Activated naive CD4-positive, alpha-beta T cell treated with anti-CD3 and anti-CD28 coated beads for 36 hours (primary cell): ENCODE measurements around the gene EEF1A2. TPM values are rescaled to one million over a fixed set of nuclear protein-coding genes. Genes with fewer than 3 reads are reported as not detected.

Source experiments
- CTCF ChIA-PET: fragments of 350-600 bp; sonication (Branson Sonifier 250); formaldehyde crosslinking; loops from one replicate; lab custom pipeline; 2021; ENCODE audit warnings: antibody characterized with exemption; lab: Charles Lee
- DNase-seq: peaks from one replicate; pipeline ENCODE4 v3.0.0-alpha.2; 2020
- H3K27ac Mint-ChIP-seq: one replicate; pipeline ENCODE4 v1.8.0; 2021; ENCODE audit warnings: mild to moderate bottlenecking, mixed read lengths
- H3K27me3 Mint-ChIP-seq: one replicate; pipeline ENCODE4 v1.8.0; 2021; ENCODE audit warnings: low read depth, mixed read lengths
- H3K36me3 Mint-ChIP-seq: one replicate; pipeline ENCODE4 v1.8.0; 2021; ENCODE audit warnings: low read depth, mixed read lengths
- H3K4me1 Mint-ChIP-seq: one replicate; pipeline ENCODE4 v1.8.0; 2021; ENCODE audit warnings: low read depth, mixed read lengths
- H3K4me3 Mint-ChIP-seq: one replicate; pipeline ENCODE4 v1.8.0; 2021; ENCODE audit warnings: mild to moderate bottlenecking, moderate library complexity, mixed read lengths
- H3K9me3 Mint-ChIP-seq: one replicate; pipeline ENCODE4 v1.8.0; 2021; ENCODE audit warnings: mixed read lengths
- intact Hi-C: fragments of 100-400 bp; cut with micrococcal nuclease; formaldehyde crosslinking; loops from one replicate; pipeline ENCODE4 v1.15.1; 2023
- total RNA-seq, 2 experiments: library from RNA; stranded (reverse); gene quantifications; one replicate each; pipeline ENCODE4 v1.2.3, GENCODE V29; 2021

The EEF1A2 gene
- total RNA-seq, 2 experiments from 2014 or later = 0.12 TPM; not detected in 1

GRCh38 chr20:63466250-63466825 is 32.5 kb downstream of the EEF1A2 start:
- CTCF ChIA-PET = no interaction called here
- H3K4me1 Mint-ChIP-seq = no peaks in the 10 kb centered on the region
- H3K36me3 Mint-ChIP-seq = no peaks in the 10 kb centered on the region
- intact Hi-C loops = no loop called here
- no peak for DNase-seq
- H3K9me3 Mint-ChIP-seq = no peaks in the 10 kb centered on the region
- H3K27ac Mint-ChIP-seq = no peak overlapping the region
- H3K27me3 Mint-ChIP-seq = peaks cover 31% of the 10 kb centered on the region
- H3K4me3 Mint-ChIP-seq = no peak overlapping the region

- DNase-seq = no peak
- Mint-ChIP-seq H3K36me3 (no peaks in the 10 kb centered on the region), H3K27me3 (peaks cover 29% of the 10 kb centered on the region), H3K9me3 (no peaks in the 10 kb centered on the region), H3K4me1 (no peaks in the 10 kb centered on the region), H3K27ac (no peak overlapping the region), H3K4me3 (no peak overlapping the region)
- intact Hi-C loops = no loop called here
- CTCF ChIA-PET = interaction anchor here (0.5 to 1.3 kb wide), 2 partner anchors 10 to 83 kb away, joined by 3 to 5 read pairs; no protein-coding TSS in a partner anchor
Observed at GRCh38 chr20:63465380-63466249, 33.3 kb downstream of the EEF1A2 start.

GRCh38 chr20:63464289-63464635 is 34.6 kb downstream of the EEF1A2 start:
- no peak overlapping the region for H3K27ac Mint-ChIP-seq
- H3K27me3 Mint-ChIP-seq = peaks cover 26% of the 10 kb centered on the region
- DNase-seq = no peak
- no peak overlapping the region for H3K4me3 Mint-ChIP-seq
- no peaks in the 10 kb centered on the region for H3K36me3 Mint-ChIP-seq
- intact Hi-C loops = no loop called here
- CTCF ChIA-PET = no interaction called here
- no peaks in the 10 kb centered on the region for H3K4me1 Mint-ChIP-seq
- no peaks in the 10 kb centered on the region for H3K9me3 Mint-ChIP-seq

GRCh38 chr20:63463400-63464288 is 35.2 kb downstream of the EEF1A2 start:
- Mint-ChIP-seq H3K27me3 (peaks cover 26% of the 10 kb centered on the region), H3K36me3 (no peaks in the 10 kb centered on the region), H3K9me3 (no peaks in the 10 kb centered on the region), H3K4me1 (no peaks in the 10 kb centered on the region), H3K27ac (no peak overlapping the region), H3K4me3 (no peak overlapping the region)
- CTCF ChIA-PET = interaction anchor here (0.9 kb wide), 1 partner anchor 33 kb away, joined by 3 read pairs; no protein-coding TSS in a partner anchor
- intact Hi-C loops = no loop called here
- DNase-seq = no peak

DNA sequence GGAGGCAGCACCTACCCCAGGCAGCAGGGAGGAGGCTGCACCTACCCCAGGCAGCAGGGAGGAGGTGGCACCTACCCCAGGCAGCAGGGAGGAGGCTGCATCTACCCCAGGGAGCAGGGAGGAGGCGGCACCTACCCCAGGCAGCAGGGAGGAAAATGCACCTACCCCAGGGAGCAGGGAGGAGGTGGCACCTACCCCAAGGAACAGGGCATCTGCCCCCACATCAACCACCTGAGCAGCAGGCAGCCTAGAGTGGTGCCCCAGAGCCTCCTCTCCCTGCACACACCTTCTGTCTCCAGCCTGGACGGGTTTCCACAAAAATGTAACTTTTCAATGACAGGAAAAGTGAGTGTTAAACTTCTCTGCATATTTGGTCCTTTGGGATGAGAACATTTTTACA is 36.6 kb downstream of the EEF1A2 start:
- Mint-ChIP-seq H3K27me3 (peaks cover 26% of the 10 kb centered on the region), H3K27ac (no peak overlapping the region), H3K9me3 (no peaks in the 10 kb centered on the region), H3K36me3 (no peaks in the 10 kb centered on the region), H3K4me3 (no peak overlapping the region), H3K4me1 (no peaks in the 10 kb centered on the region)
- intact Hi-C loops = no loop called here
- CTCF ChIA-PET = no interaction called here
- DNase-seq = no peak

DNA sequence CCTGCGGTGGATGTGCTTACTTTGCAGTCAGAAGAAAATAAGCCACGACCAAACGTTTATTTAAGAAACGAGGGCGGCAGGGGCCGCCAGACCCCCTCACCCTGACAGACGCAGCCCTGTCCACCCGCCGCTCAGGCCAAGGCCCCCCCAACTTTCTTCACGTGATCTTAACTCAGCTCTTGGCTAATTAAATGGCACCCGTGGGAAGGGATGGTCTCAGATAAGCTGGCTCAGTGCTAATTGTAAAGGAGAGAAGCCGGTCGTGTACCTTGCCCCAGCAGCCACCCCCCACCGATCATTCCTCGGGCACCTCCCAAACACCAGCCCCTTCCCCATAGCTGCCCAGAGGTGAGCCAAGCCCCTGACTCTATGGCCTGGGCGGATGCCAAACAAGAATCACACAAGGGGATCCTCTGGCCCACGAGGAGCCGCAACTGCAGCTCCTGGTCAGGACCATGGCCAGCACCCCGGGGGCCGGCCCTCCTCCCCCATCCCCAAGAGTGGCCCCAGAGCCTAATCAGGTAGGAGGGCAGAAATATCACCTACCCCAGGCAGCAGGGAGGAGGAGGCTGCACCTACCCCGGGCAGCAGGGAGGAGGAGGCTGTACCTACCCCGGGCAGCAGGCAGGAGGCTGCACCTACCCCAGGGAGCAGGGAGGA is 37.6 kb downstream of the EEF1A2 start:
- no peak for DNase-seq
- Mint-ChIP-seq H3K9me3 (no peaks in the 10 kb centered on the region), H3K27ac (no peak overlapping the region), H3K36me3 (no peaks in the 10 kb centered on the region), H3K4me3 (no peak overlapping the region), H3K4me1 (no peaks in the 10 kb centered on the region), H3K27me3 (peaks cover 26% of the 10 kb centered on the region)
- CTCF ChIA-PET = no interaction called here
- intact Hi-C loops = no loop called here

DNA sequence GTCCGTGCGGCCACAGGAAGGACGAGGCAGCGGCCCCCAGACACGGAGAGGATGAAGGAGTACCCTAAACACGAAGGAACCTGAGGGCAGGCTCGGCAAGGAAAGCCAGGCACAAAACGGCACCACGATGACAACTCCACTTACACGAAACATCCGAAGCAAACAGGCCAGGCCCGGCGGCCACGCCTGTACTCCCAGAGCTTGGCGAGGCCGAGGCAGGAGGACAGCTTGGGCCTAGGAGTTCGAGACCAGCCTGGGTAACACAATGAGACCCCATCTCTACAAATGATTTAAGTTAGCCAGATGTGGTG is 39.9 kb downstream of the EEF1A2 start:
- no peak overlapping the region for H3K27ac Mint-ChIP-seq
- H3K27me3 Mint-ChIP-seq = peaks cover 29% of the 10 kb centered on the region
- no peaks in the 10 kb centered on the region for H3K4me1 Mint-ChIP-seq
- H3K4me3 Mint-ChIP-seq = no peak overlapping the region
- CTCF ChIA-PET = no interaction called here
- intact Hi-C loops = no loop called here
- DNase-seq = no peak
- H3K36me3 Mint-ChIP-seq = no peaks in the 10 kb centered on the region
- H3K9me3 Mint-ChIP-seq = no peaks in the 10 kb centered on the region

DNA sequence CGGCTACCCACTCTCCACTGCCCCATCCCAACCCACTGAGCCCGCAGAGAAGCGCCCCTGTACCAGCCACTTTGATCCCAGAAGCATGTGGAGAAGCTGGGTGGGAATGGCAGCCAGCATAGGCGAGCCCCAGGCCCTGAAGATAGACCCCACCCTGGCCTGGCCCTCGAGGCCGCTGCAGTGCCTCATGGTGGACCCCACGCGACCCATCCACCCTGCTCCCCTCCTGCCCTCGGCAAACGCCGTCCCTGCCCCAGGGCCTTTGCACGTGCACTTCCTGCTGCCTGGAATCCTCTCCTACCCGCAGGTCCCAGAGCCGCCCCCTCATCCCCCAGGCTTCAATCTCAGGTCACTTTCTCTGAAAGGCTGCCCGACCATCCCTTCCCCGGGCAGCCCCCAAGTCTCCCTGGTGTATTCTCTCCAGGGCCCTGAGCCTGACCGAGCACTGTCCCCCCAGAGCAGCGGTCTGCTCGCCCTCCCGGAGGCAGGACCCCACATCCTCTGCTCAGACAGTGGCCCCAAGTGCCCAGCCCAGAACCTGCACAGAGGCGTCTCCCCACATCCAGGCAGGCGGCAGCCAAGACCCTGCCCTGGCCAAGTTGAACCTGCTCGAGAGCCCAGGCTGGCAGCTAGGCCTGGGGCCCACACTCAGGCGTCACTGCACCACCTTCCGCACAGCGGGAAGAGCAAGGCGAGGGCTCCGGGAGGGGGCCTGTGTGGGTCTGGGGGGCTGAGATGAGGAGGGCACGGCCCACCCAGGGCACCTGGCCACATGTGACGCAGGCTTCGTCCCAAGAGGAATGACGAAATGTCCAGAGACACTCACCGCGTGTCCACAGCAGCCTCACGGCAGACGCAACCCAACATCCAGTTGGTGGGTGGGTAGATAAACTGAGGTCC is 40.5 kb downstream of the EEF1A2 start:
- Mint-ChIP-seq H3K9me3 (no peaks in the 10 kb centered on the region), H3K4me1 (no peaks in the 10 kb centered on the region), H3K27ac (no peak overlapping the region), H3K27me3 (peaks cover 31% of the 10 kb centered on the region), H3K36me3 (no peaks in the 10 kb centered on the region), H3K4me3 (no peak overlapping the region)
- intact Hi-C loops = no loop called here
- CTCF ChIA-PET = no interaction called here
- DNase-seq = no peak

GRCh38 chr20:63457737-63458136 is 41.1 kb downstream of the EEF1A2 start:
- DNase-seq = no peak
- H3K9me3 Mint-ChIP-seq = no peaks in the 10 kb centered on the region
- intact Hi-C loops = no loop called here
- CTCF ChIA-PET = no interaction called here
- peaks cover 28% of the 10 kb centered on the region for H3K27me3 Mint-ChIP-seq
- H3K27ac Mint-ChIP-seq = no peak overlapping the region
- H3K4me3 Mint-ChIP-seq = no peak overlapping the region
- no peaks in the 10 kb centered on the region for H3K36me3 Mint-ChIP-seq
- H3K4me1 Mint-ChIP-seq = no peaks in the 10 kb centered on the region

DNA sequence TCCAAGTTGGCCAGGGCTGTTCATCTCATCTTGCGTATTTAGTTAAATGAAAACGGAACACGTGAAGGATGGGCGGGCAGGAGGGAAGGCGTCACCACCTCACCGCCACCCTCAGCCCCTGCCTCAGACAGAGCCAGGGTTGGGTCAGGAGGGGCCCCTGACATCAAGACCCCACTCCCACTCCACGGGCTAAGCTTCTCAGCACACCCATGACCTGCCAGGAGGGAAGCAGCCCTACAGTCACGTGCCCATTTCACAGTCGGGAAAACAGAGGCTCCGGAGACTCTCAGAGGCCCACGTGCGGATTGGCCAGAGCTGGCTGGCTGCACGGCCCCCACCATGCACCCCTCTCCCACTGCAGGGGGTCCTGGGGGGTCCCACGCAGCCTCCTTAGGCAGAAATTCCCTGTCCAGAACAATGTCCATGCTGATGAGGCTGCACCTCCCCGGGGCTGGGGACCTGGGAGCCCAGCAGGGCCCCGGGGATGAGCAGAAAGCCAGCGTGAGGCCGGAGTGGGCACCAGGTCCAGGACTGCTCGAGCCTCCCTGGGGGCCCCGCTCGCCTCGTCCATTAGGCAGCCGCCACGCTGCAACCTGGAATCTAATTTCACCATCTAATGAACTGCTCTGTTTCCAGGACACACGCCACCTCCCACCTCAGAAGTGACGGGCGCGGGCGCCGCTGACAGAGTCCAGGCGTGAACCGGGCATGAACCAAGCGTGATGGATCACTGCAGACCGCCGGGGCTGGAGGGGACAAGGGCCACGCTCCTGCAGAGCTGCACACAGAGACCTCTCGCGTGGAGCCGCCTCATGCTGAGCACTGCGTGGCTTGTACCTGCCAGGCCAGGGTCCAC is 42.2 kb downstream of the EEF1A2 start:
- Mint-ChIP-seq H3K27me3 (peaks cover 24% of the 10 kb centered on the region), H3K36me3 (no peaks in the 10 kb centered on the region), H3K4me3 (no peak overlapping the region), H3K27ac (no peak overlapping the region), H3K9me3 (no peaks in the 10 kb centered on the region), H3K4me1 (no peaks in the 10 kb centered on the region)
- intact Hi-C loops = no loop called here
- CTCF ChIA-PET = no interaction called here
- no peak for DNase-seq

- H3K4me3 Mint-ChIP-seq = no peak overlapping the region
- H3K4me1 Mint-ChIP-seq = no peaks in the 10 kb centered on the region
- H3K36me3 Mint-ChIP-seq = no peaks in the 10 kb centered on the region
- DNase-seq = no peak
- no peaks in the 10 kb centered on the region for H3K9me3 Mint-ChIP-seq
- CTCF ChIA-PET = no interaction called here
- no peak overlapping the region for H3K27ac Mint-ChIP-seq
- intact Hi-C loops = no loop called here
- H3K27me3 Mint-ChIP-seq = peaks cover 21% of the 10 kb centered on the region
Observed at GRCh38 chr20:63455568-63455859, 43.4 kb downstream of the EEF1A2 start.
